ENCODE results near the gene AUTS2.

DNA sequence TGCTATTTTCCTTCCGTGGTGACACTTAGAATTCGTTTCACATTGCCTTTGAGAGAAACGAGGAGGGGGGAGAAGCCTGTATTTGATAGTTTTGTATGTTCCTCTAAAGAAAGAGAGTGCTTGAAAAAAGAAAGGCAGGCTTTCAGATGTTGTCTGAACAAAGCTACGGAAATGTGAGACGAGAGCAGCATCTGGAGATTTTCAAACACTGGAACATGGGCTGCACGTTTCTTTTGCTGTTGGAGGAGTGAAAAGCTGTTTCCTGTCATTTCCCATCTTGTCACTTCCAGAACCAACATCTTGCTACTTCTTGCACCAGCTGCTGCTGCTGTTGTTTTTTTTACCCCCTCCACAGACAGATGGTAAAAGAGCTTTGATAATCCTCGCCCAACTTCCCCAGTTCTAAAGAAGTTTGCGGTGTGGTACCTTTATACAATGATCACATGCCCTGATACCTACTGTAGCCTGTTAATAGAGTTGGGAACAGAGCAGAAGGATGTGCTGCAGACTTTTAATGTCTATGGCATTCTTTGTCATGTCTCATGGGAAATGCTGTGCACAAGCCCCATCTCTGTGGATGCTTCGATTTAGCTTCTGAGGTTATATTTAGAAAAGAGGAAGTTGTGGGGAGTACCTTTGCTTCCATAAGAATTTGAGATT, 408.1 kb downstream of the AUTS2 start:
- TF ChIP-seq POLR2AphosphoS5 (IDR thresholded peaks at IDR 0.05; ENCODE audit: low read depth, low read length) (no peak), TAF1 (IDR thresholded peaks at IDR 0.05; ENCODE audit: low read depth, low read length) (no peak)

Data from GM12891 (cell line).